ENCODE measurements around the gene RAF1.

The RAF1 gene

GRCh38 chr3:12692444-12692843, 28.5 kb upstream of the RAF1 start:
- no peak for TF ChIP-seq CTCF (IDR thresholded peaks at IDR 0.05; ENCODE audit: control insufficient read depth, insufficient read depth, low read depth, low read length, missing control alignments)
- no peak overlapping the region for H3K4me3 ChIP-seq (ENCODE audit: control insufficient read depth, low read depth, low read length)
- no peak for DNase-seq (ENCODE audit: low read depth)

GRCh38 chr3:12689997-12690711, 26.2 kb upstream of the RAF1 start:
- no peak overlapping the region for H3K4me3 ChIP-seq (ENCODE audit: control insufficient read depth, low read depth, low read length)
- no peak for TF ChIP-seq CTCF (IDR thresholded peaks at IDR 0.05; ENCODE audit: control insufficient read depth, insufficient read depth, low read depth, low read length, missing control alignments)
- no peak for DNase-seq (ENCODE audit: low read depth)

- no peak for DNase-seq (ENCODE audit: low read depth)
- H3K4me3 ChIP-seq (ENCODE audit: control insufficient read depth, low read depth, low read length), result no peak overlapping the region
- no peak for TF ChIP-seq CTCF (IDR thresholded peaks at IDR 0.05; ENCODE audit: control insufficient read depth, insufficient read depth, low read depth, low read length, missing control alignments)
These were observed 24.0 kb upstream of the RAF1 start for GRCh38 chr3:12687948-12688347.

- no peak for DNase-seq (ENCODE audit: low read depth)
- no peak for TF ChIP-seq CTCF (IDR thresholded peaks at IDR 0.05; ENCODE audit: control insufficient read depth, insufficient read depth, low read depth, low read length, missing control alignments)
- H3K4me3 ChIP-seq (ENCODE audit: control insufficient read depth, low read depth, low read length), result no peak overlapping the region
These were observed 22.2 kb upstream of the RAF1 start for GRCh38 chr3:12686096-12686495.

GRCh38 chr3:12681943-12682390, 18.1 kb upstream of the RAF1 start:
- no peak overlapping the region for H3K4me3 ChIP-seq (ENCODE audit: control insufficient read depth, low read depth, low read length)
- TF ChIP-seq CTCF (IDR thresholded peaks at IDR 0.05; ENCODE audit: control insufficient read depth, insufficient read depth, low read depth, low read length, missing control alignments), result no peak
- DNase-seq (ENCODE audit: low read depth), result peak; percentile 68

GRCh38 chr3:12681089-12681942, 17.4 kb upstream of the RAF1 start:
- no peak overlapping the region for H3K4me3 ChIP-seq (ENCODE audit: control insufficient read depth, low read depth, low read length)
- DNase-seq (ENCODE audit: low read depth), result no peak
- no peak for TF ChIP-seq CTCF (IDR thresholded peaks at IDR 0.05; ENCODE audit: control insufficient read depth, insufficient read depth, low read depth, low read length, missing control alignments)
